Progenitor cell of endocrine pancreas (in vitro differentiated cells): ENCODE measurements around the gene CYBC1. TPM values are rescaled to one million over a fixed set of nuclear protein-coding genes. Genes with fewer than 3 reads are reported as not detected.

Experiments
- DNase-seq: peaks from one replicate; pipeline ENCODE4 v3.0.0; 2021; ENCODE audit warnings: low spot score; ENCODE audit not compliant: unreplicated experiment
- H3K27ac Mint-ChIP-seq: 2 replicates; pipeline ENCODE4 v1.8.0; 2021; ENCODE audit warnings: mild to moderate bottlenecking, moderate library complexity, mixed read lengths
- H3K27me3 Mint-ChIP-seq: 2 replicates; pipeline ENCODE4 v1.8.0; 2021; ENCODE audit warnings: mixed read lengths
- H3K36me3 Mint-ChIP-seq: 2 replicates; pipeline ENCODE4 v1.8.0; 2022; ENCODE audit warnings: mixed read lengths; ENCODE audit not compliant: insufficient read depth
- H3K4me1 Mint-ChIP-seq: 2 replicates; pipeline ENCODE4 v1.8.0; 2021; ENCODE audit warnings: low read depth, mixed read lengths
- H3K4me3 Mint-ChIP-seq: 2 replicates; pipeline ENCODE4 v1.8.0; 2021; ENCODE audit warnings: low read depth, mild to moderate bottlenecking, moderate library complexity, mixed read lengths
- H3K9me3 Mint-ChIP-seq: 2 replicates; pipeline ENCODE4 v1.8.0; 2021; ENCODE audit warnings: low read depth, mixed read lengths
- total RNA-seq: library from RNA; stranded (reverse); gene quantifications from 2 replicates; pipeline ENCODE4 v1.2.1, GENCODE V29; 2021
- TF ChIP-seq, protein P1 (sequence below): fragments of 200-600 bp; sonication (generic); IDR thresholded peaks from one replicate; pipeline ENCODE4 v1.5.0; 2021; ENCODE audit warnings: antibody characterized with exemption, mild to moderate bottlenecking; ENCODE audit not compliant: unreplicated experiment

CYBC1 gene
- total RNA-seq, 1 donor from 2014 or later = 117 TPM

GRCh38 chr17:82399041-82399441, 51.5 kb downstream of the CYBC1 start:
- Mint-ChIP-seq H3K36me3 (peaks cover 13% of the 10 kb centered on the region), H3K27me3 (no peaks in the 10 kb centered on the region), H3K27ac (no peak overlapping the region), H3K9me3 (no peaks in the 10 kb centered on the region), H3K4me3 (no peak overlapping the region), H3K4me1 (no peaks in the 10 kb centered on the region)
- TF ChIP-seq, protein P1, sequence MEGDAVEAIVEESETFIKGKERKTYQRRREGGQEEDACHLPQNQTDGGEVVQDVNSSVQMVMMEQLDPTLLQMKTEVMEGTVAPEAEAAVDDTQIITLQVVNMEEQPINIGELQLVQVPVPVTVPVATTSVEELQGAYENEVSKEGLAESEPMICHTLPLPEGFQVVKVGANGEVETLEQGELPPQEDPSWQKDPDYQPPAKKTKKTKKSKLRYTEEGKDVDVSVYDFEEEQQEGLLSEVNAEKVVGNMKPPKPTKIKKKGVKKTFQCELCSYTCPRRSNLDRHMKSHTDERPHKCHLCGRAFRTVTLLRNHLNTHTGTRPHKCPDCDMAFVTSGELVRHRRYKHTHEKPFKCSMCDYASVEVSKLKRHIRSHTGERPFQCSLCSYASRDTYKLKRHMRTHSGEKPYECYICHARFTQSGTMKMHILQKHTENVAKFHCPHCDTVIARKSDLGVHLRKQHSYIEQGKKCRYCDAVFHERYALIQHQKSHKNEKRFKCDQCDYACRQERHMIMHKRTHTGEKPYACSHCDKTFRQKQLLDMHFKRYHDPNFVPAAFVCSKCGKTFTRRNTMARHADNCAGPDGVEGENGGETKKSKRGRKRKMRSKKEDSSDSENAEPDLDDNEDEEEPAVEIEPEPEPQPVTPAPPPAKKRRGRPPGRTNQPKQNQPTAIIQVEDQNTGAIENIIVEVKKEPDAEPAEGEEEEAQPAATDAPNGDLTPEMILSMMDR = no peak
- no peak for DNase-seq

GRCh38 chr17:82397449-82398335, 52.9 kb downstream of the CYBC1 start:
- Mint-ChIP-seq H3K27ac (no peak overlapping the region), H3K27me3 (no peaks in the 10 kb centered on the region), H3K4me1 (no peaks in the 10 kb centered on the region), H3K9me3 (no peaks in the 10 kb centered on the region), H3K36me3 (peaks cover 7% of the 10 kb centered on the region), H3K4me3 (no peak overlapping the region)
- TF ChIP-seq, protein P1 = no peak
- DNase-seq = no peak

DNA sequence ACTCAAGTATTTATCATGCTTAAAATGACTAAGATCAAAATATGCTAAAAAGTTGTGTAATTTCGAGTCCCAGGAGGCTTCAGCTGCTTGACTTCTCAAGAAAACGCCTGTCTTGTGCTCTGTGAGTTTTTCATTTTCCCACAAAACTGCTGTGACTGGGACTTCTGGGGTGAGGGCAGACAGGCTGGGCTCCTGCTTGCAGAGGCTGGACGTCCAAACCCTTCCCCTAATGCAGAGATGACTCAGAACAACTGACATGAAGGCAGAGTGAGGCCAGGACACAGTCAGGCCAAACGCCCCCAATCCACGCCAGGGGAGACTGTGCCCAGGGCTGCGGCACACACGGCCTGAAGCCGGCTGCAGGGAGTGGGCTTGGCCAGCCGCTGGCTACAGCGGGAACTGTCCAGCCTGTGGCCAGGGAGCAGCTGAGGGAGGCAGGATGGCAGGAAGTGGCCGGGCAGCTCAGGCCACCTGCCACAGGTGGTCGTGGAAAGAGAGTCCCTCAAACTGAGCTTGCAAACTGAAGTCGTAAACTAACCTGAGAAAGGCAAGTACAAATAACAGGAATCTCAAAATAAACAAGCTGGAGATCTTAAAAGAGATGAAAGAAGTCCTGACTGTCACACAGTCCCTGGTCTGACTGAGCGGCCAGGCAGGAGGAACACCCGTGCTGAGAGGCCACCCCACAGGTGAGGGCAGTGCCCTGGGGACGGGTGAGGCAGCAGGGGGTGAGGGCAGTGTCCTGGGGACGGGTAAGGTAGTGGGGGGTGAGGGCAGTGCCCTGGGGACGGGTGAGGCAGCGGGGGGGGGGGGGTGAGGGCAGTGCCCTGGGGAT, 53.7 kb downstream of the CYBC1 start:
- Mint-ChIP-seq H3K4me1 (no peaks in the 10 kb centered on the region), H3K27me3 (no peaks in the 10 kb centered on the region), H3K4me3 (no peak overlapping the region), H3K36me3 (peaks cover 6% of the 10 kb centered on the region), H3K27ac (no peak overlapping the region), H3K9me3 (no peaks in the 10 kb centered on the region)
- TF ChIP-seq, protein P1 = no peak
- DNase-seq = no peak

GRCh38 chr17:82394278-82394677, 56.3 kb downstream of the CYBC1 start:
- Mint-ChIP-seq H3K4me3 (no peak overlapping the region), H3K36me3 (no peaks in the 10 kb centered on the region), H3K27ac (no peak overlapping the region), H3K9me3 (no peaks in the 10 kb centered on the region), H3K4me1 (no peaks in the 10 kb centered on the region), H3K27me3 (no peaks in the 10 kb centered on the region)
- TF ChIP-seq, protein P1 = no peak
- no peak for DNase-seq

DNA sequence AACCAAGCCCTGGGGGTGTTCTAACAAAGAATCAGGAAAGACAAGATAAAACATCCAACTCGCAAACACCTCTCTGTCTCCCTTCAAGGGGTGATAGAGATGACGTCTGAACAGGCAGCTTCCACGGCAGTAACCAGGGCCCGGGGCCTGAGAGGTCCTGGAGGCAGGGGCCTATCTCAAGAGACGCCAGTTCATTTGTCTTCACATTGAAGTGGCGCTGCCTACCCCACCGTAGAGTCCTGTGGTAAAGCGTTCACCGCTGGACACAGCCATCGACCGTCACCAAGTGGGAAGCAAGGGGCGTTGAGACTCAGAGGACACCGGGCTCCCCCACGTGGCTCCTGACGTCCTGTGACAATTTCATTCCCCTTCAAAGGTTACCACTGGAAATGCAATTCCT, 57.6 kb downstream of the CYBC1 start:
- DNase-seq = no peak
- Mint-ChIP-seq H3K27me3 (no peaks in the 10 kb centered on the region), H3K9me3 (no peaks in the 10 kb centered on the region), H3K27ac (no peak overlapping the region), H3K4me1 (no peaks in the 10 kb centered on the region), H3K36me3 (no peaks in the 10 kb centered on the region), H3K4me3 (no peak overlapping the region)
- TF ChIP-seq, protein P1 = no peak
